ENCODE data around the gene ZNHIT2.
"Not testable (repeated sequence)": the region's sequence is repeated elsewhere in the genome, so short reads cannot be mapped to it uniquely, and the experiment has no call there.

ZNHIT2 gene

GRCh38 chr11:65151331-65151899, 33.9 kb upstream of the ZNHIT2 start:
- H3K27me3 ChIP-seq (ENCODE audit: insufficient read depth, low read length), result no peaks in the 10 kb centered on the region
- no peak overlapping the region for H3K27ac ChIP-seq (ENCODE audit: low read depth, low read length)
- 0 out of 2 replicates have a peak, but pooled peaks cover 2% of the 10 kb centered on the region for H3K9me3 ChIP-seq (ENCODE audit: insufficient read depth, low read depth, low read length)
- WGBS, result 92% methylated on average over 3 of the region's 3 CpGs
- H3K4me3 ChIP-seq (ENCODE audit: low read length), result no peak overlapping the region
- no peaks in the 10 kb centered on the region for H3K36me3 ChIP-seq (ENCODE audit: insufficient read depth, low read length)
- no peaks in the 10 kb centered on the region for H3K4me1 ChIP-seq (ENCODE audit: insufficient read depth, low read length)
- no peak overlapping the region for H3K9ac ChIP-seq (ENCODE audit: low read depth, low read length)

- 0 out of 2 replicates have a peak, but pooled peaks cover 4% of the 10 kb centered on the region for H3K9me3 ChIP-seq (ENCODE audit: insufficient read depth, low read depth, low read length)
- WGBS, result 85% methylated on average over 12 of the region's 12 CpGs
- no peak overlapping the region for H3K4me3 ChIP-seq (ENCODE audit: low read length)
- H3K9ac ChIP-seq (ENCODE audit: low read depth, low read length), result no peak overlapping the region
- H3K27ac ChIP-seq (ENCODE audit: low read depth, low read length), result no peak overlapping the region
- no peaks in the 10 kb centered on the region for H3K27me3 ChIP-seq (ENCODE audit: insufficient read depth, low read length)
- H3K36me3 ChIP-seq (ENCODE audit: insufficient read depth, low read length), result no peaks in the 10 kb centered on the region
- no peaks in the 10 kb centered on the region for H3K4me1 ChIP-seq (ENCODE audit: insufficient read depth, low read length)
Observed at GRCh38 chr11:65150509-65151299, 33.2 kb upstream of the ZNHIT2 start.

GRCh38 chr11:65150131-65150508, 32.6 kb upstream of the ZNHIT2 start:
- H3K27me3 ChIP-seq (ENCODE audit: insufficient read depth, low read length); H3K9me3 ChIP-seq (ENCODE audit: insufficient read depth, low read depth, low read length); H3K9ac ChIP-seq (ENCODE audit: low read depth, low read length); H3K4me3 ChIP-seq (ENCODE audit: low read length); H3K27ac ChIP-seq (ENCODE audit: low read depth, low read length); H3K36me3 ChIP-seq (ENCODE audit: insufficient read depth, low read length); H3K4me1 ChIP-seq (ENCODE audit: insufficient read depth, low read length): not testable (repeated sequence)
- 87% methylated on average over 9 of the region's 10 CpGs for WGBS

GRCh38 chr11:65148657-65149056, 31.2 kb upstream of the ZNHIT2 start:
- H3K4me3 ChIP-seq (ENCODE audit: low read length), result no peak overlapping the region
- H3K27me3 ChIP-seq (ENCODE audit: insufficient read depth, low read length), result no peaks in the 10 kb centered on the region
- H3K9ac ChIP-seq (ENCODE audit: low read depth, low read length), result no peak overlapping the region
- no peaks in the 10 kb centered on the region for H3K36me3 ChIP-seq (ENCODE audit: insufficient read depth, low read length)
- 0 out of 2 replicates have a peak, but pooled peaks cover 4% of the 10 kb centered on the region for H3K9me3 ChIP-seq (ENCODE audit: insufficient read depth, low read depth, low read length)
- no peaks in the 10 kb centered on the region for H3K4me1 ChIP-seq (ENCODE audit: insufficient read depth, low read length)
- 88% methylated on average over 5 of the region's 5 CpGs for whole genome bisulfite sequencing
- H3K27ac ChIP-seq (ENCODE audit: low read depth, low read length), result no peak overlapping the region

- WGBS, result no CpG with 5 or more reads among the region's 2 CpGs
- Histone ChIP-seq H3K4me3 (ENCODE audit: low read length) (no peak overlapping the region), H3K9ac (ENCODE audit: low read depth, low read length) (no peak overlapping the region), H3K27ac (ENCODE audit: low read depth, low read length) (no peak overlapping the region), H3K9me3 (ENCODE audit: insufficient read depth, low read depth, low read length) (0 out of 2 replicates have a peak, but pooled peaks cover 4% of the 10 kb centered on the region), H3K4me1 (ENCODE audit: insufficient read depth, low read length) (no peaks in the 10 kb centered on the region), H3K36me3 (ENCODE audit: insufficient read depth, low read length) (no peaks in the 10 kb centered on the region), H3K27me3 (ENCODE audit: insufficient read depth, low read length) (no peaks in the 10 kb centered on the region)
Observed at GRCh38 chr11:65147352-65148075, 30.0 kb upstream of the ZNHIT2 start.

GRCh38 chr11:65141896-65142494, 24.5 kb upstream of the ZNHIT2 start:
- Histone ChIP-seq H3K9me3 (ENCODE audit: insufficient read depth, low read depth, low read length) (0 out of 2 replicates have a peak, but pooled peaks cover 4% of the 10 kb centered on the region), H3K4me3 (ENCODE audit: low read length) (no peak overlapping the region), H3K27ac (ENCODE audit: low read depth, low read length) (no peak overlapping the region), H3K9ac (ENCODE audit: low read depth, low read length) (no peak overlapping the region), H3K36me3 (ENCODE audit: insufficient read depth, low read length) (no peaks in the 10 kb centered on the region), H3K27me3 (ENCODE audit: insufficient read depth, low read length) (0 out of 2 replicates have a peak, but pooled peaks cover 9% of the 10 kb centered on the region), H3K4me1 (ENCODE audit: insufficient read depth, low read length) (no peaks in the 10 kb centered on the region)
- 95% methylated on average over 7 of the region's 7 CpGs for WGBS

- no peak overlapping the region for H3K9ac ChIP-seq (ENCODE audit: low read depth, low read length)
- H3K4me3 ChIP-seq (ENCODE audit: low read length), result no peak overlapping the region
- H3K9me3 ChIP-seq (ENCODE audit: insufficient read depth, low read depth, low read length), result no peaks in the 10 kb centered on the region
- 0 out of 2 replicates have a peak, but pooled peaks cover 9% of the 10 kb centered on the region for H3K27me3 ChIP-seq (ENCODE audit: insufficient read depth, low read length)
- H3K4me1 ChIP-seq (ENCODE audit: insufficient read depth, low read length), result 0 out of 2 replicates have a peak, but pooled peaks cover 2% of the 10 kb centered on the region
- H3K27ac ChIP-seq (ENCODE audit: low read depth, low read length), result no peak overlapping the region
- peaks cover 10% of the 10 kb centered on the region for H3K36me3 ChIP-seq (ENCODE audit: insufficient read depth, low read length)
- 92% methylated on average over 15 of the region's 15 CpGs for WGBS
Observed at GRCh38 chr11:65136515-65137096, 19.1 kb upstream of the ZNHIT2 start.

- Histone ChIP-seq H3K27me3 (ENCODE audit: insufficient read depth, low read length) (0 out of 2 replicates have a peak, but pooled peaks cover 8% of the 10 kb centered on the region), H3K36me3 (ENCODE audit: insufficient read depth, low read length) (peaks cover 19% of the 10 kb centered on the region), H3K4me3 (ENCODE audit: low read length) (peak overlapping the region; percentile 83), H3K9me3 (ENCODE audit: insufficient read depth, low read depth, low read length) (no peaks in the 10 kb centered on the region), H3K4me1 (ENCODE audit: insufficient read depth, low read length) (0 out of 2 replicates have a peak, but pooled peaks cover 2% of the 10 kb centered on the region), H3K9ac (ENCODE audit: low read depth, low read length) (peak overlapping the region; percentile 98), H3K27ac (ENCODE audit: low read depth, low read length) (peak overlapping the region; percentile 73)
- 75% methylated on average over 10 of the region's 11 CpGs for WGBS
Observed at GRCh38 chr11:65135633-65136145, 18.2 kb upstream of the ZNHIT2 start.

GRCh38 chr11:65134952-65135632, 17.6 kb upstream of the ZNHIT2 start:
- H3K4me1 ChIP-seq (ENCODE audit: insufficient read depth, low read length), result 0 out of 2 replicates have a peak, but pooled peaks cover 2% of the 10 kb centered on the region
- WGBS, result 6% methylated on average over 24 of the region's 24 CpGs
- peaks cover 24% of the 10 kb centered on the region for H3K36me3 ChIP-seq (ENCODE audit: insufficient read depth, low read length)
- H3K9ac ChIP-seq (ENCODE audit: low read depth, low read length), result peak overlapping the region; percentile 98
- H3K9me3 ChIP-seq (ENCODE audit: insufficient read depth, low read depth, low read length), result no peaks in the 10 kb centered on the region
- 0 out of 2 replicates have a peak, but pooled peaks cover 2% of the 10 kb centered on the region for H3K27me3 ChIP-seq (ENCODE audit: insufficient read depth, low read length)
- peak overlapping the region; percentile 83 for H3K4me3 ChIP-seq (ENCODE audit: low read length)
- H3K27ac ChIP-seq (ENCODE audit: low read depth, low read length), result peak overlapping the region; percentile 94

All from HUES64 (cell line).